Stimulated activated CD8-positive, alpha-beta memory T cell treated with anti-CD3 and anti-CD28 coated beads, Interleukin-4, amount 100 ng/mL, for 48 hours (primary cell): ENCODE results near the gene PBX3.

ENCODE experiments used
- DNase-seq: peaks from one replicate; pipeline ENCODE4 v3.0.0-alpha.2; 2020

The PBX3 gene

DNA sequence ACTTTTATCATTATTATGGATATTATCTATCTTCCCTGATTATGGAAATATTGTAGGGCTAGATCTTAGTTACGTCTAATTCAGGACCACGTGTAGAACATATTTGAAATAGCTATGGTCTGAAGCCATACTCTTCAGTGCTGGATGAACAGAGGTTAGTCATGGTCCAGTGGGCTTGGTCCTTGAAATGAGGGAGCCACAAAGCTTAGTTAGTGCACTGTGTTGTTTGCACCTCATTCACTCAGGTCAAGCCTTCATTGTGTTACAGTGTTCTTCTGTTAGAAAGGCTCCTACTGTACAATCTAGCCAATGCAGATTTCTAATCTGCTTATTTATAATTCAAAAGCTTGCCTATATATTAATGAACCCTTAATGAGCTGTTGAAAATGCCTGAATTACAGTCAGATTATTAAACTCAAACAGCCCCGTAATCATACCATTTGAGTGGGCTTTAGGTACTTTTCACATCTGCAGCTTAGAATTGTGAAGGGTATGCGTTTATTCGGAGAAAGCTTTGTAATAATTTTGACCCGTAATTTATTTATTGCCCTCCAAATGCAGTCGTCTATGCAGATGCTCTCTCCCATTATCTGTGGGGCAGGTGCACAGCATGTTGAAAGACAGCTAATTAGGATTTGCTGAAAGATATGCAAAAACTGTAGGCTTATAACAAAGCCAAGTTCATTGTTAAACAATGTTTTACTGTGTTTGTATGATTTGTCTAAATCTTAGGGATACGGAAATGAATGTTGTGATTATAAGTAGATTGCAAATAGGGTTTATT lies 164.9 kb downstream of the PBX3 start:
- no peak for DNase-seq

- DNase-seq, result no peak
These were observed 165.5 kb downstream of the PBX3 start for GRCh38 chr9:125912667-125913066.

DNA sequence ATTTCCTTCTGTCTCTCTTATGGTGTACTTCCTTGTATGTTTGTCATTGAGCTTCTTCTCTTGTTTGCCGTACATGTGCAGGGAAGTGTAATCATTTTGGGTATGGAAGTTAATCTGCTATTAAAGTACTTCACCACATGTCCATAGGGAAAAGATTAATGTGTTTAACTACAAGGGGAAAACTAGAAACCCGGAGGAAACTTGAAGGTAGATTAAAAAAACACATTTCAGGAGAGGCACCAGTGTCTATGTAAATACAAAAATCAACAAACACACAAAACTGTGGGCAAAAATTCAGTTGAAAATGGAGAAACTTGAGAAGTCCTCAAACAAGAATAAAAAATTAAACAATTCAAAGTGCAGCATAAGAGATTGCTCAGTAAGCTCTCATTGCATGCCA lies 166.4 kb downstream of the PBX3 start:
- no peak for DNase-seq

DNA sequence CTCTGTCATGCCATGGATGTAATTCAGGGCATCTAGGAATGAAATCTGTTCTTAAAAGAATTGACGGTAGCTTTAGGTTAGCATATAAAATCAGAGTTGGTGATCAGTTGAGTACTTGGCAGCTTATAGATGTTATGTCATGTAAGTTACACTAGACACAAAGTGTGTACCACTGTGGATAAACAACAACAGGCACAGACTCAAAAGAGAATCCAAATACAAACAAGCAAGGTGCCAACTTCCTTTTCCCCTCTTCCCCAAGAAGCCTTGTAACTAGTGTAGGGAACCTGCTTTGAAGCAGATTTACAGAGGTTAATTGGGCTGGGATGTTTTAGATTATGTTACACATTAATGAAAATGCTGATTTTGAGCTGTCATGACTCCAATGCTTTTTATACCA lies 167.2 kb downstream of the PBX3 start:
- no peak for DNase-seq

DNA sequence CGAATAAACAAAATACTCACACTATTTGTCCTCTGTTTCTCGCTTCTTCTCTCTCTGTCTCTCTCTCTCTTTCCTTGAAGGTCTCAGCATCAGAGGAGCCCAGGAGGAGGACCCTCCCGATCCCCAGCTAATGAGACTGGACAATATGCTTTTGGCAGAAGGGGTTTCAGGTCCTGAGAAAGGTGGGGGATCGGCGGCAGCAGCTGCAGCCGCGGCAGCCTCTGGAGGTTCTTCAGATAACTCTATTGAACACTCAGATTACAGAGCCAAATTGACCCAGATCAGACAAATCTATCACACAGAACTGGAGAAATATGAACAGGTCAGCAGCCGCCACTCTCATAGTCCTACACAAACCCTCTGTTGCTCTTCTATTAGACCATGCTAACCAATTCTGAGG lies 168.4 kb downstream of the PBX3 start:
- DNase-seq, result no peak

GRCh38 chr9:125919565-125919964 lies 172.4 kb downstream of the PBX3 start:
- no peak for DNase-seq

DNA sequence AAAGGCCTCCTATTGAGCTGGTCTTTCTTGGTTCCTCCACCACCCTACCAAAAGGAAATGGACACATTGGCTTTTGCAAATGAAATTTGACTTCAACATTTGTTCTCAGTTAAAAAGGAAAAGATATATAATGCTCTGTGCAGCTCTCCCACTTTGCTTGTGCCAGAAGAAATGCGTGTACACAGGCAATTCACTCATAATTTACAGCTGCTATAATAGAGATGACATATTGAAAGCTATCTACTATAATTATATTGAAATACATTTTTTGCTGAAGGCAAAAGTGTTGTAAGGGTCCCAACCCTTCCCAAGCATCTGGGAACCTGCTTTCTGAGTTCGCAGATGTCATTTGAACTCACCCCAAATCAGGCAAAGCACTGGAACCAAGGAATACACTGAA lies 173.2 kb downstream of the PBX3 start:
- no peak for DNase-seq

- DNase-seq, result no peak
These were observed 175.7 kb downstream of the PBX3 start for GRCh38 chr9:125922854-125923253.

DNA sequence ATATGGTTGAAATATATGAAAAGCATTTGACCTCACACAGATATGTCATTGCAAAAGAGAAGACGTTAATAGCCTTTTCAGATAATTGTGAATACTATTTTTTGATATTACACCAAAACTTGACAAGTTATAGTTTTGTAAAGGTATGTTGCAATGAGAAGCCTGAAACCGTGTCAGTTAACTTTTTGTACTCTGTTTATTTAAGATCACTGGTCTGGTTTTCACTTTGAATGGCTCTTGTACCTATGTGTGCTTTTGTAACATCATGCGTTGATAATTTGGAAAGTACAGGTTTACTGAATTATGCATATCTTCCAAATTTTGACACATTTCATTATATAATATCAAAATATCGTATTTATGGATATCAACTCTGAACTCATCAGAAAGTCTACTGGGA lies 177.2 kb downstream of the PBX3 start:
- DNase-seq, result no peak

- DNase-seq, result no peak
These were observed 179.8 kb downstream of the PBX3 start for GRCh38 chr9:125926936-125927335.

GRCh38 chr9:125929846-125930245 lies 182.7 kb downstream of the PBX3 start:
- no peak for DNase-seq

DNA sequence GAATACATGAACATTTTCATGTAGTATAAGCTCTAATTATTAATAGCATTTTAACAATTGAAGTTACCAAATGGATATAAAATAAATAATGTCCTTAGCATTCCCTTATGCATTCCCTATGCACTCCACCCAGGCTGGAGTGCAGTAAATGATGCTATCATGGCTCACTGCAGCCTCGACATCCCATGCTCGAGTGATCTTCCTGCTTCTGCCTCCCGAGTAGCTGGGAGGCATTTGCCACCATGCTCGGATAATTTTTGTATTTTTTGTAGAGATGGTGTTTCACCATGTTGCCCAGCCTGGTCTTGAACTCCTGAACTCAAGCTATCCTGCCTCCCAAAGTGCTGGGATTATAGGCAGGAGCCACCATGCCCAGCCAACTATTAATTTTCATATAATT lies 184.0 kb downstream of the PBX3 start:
- no peak for DNase-seq

- DNase-seq, result no peak
These were observed 184.8 kb downstream of the PBX3 start for GRCh38 chr9:125932012-125932411.

DNA sequence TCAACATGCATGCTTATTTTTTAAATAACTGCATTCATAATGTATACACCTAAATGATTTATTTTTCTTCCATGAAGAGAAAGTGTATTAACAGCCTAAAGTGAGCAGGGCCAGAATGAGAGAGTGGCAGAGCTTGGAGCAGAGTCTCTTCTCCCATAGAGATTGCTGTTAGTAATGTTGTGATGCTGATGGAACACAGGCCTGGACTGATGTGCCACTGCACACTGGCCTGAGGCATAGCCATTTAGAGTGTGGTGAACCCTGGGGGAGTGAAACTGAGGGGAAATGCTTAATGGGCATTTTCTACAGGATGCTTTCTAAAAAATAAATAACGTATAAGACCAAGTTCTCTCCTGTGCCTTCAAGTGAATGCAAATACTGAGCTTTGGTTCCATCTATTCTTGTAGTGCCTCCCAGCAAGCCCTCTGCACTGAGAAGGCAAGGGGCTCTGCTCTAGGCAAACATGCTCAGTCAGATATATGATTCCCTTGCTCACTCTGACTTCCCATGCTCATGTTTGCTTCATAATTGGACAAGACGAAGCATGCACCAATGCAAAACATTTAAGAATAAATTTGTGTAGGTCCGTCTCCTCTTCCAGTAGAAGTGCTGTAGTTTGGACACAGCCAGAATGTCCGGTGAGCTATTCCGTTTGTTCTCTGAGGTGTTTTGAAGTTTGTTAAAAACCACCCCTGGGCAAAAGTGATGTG lies 185.7 kb downstream of the PBX3 start:
- no peak for DNase-seq

DNA sequence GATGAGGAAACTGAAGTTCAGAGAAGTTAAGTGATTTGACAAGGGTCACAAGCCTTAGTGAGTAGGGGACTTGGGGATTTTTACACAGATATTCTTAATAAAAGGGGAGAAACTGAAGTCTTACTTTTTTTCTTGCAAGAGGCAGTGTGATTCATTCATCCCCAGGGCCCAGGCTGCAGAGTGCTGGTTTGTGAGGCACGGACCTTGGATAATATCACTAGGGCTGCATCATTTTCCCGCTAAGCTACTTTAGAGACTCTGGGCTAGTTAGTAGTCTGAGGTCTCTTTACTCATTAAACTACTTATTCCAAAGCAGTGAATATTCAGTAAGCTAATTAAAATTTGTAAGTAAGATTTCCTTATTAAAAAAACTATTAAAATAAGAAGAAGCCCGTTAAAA lies 195.0 kb downstream of the PBX3 start:
- no peak for DNase-seq

DNA sequence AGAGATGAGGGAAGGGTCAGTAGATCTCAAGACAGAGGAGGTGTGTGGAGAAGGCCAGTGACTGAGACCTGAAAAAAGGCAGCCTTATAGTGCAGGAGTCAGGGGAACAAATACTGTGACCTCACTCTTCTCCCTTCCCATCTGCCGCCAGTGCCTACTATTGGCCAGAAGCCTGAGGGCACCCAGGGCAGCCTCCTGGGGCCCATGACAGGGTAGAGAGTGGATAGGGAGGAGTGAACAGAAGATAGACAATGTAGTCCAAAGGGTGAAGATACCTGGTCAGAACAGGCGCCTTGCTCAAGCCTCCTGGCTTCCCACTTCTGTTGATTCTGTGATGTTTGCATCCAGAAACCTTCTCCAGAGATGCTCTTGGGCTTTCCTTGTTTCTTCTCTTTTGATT lies 196.7 kb downstream of the PBX3 start:
- no peak for DNase-seq

DNA sequence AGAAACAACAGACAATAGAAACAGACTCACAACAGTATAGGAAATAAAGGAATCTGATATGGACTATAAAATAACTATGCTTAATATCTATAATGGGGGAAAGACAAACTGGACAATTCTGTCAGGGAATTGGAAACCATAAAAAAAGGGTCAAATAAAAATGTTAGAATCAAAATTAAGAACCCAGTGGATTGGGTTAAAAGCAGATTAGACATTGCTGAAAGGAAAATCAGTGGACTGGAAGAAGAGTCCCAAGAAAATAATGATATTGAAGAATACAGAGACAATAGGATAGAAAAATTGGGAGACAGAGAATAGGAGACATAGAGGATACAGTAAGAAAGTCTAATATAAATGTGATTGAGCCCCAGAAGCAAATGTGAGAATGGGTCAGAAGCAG lies 199.2 kb downstream of the PBX3 start:
- no peak for DNase-seq

GRCh38 chr9:125948887-125949596 lies 201.9 kb downstream of the PBX3 start:
- no peak for DNase-seq

GRCh38 chr9:125949703-125950460 lies 202.7 kb downstream of the PBX3 start:
- DNase-seq, result no peak

- no peak for DNase-seq
These were observed 203.8 kb downstream of the PBX3 start for GRCh38 chr9:125950880-125951471.

DNA sequence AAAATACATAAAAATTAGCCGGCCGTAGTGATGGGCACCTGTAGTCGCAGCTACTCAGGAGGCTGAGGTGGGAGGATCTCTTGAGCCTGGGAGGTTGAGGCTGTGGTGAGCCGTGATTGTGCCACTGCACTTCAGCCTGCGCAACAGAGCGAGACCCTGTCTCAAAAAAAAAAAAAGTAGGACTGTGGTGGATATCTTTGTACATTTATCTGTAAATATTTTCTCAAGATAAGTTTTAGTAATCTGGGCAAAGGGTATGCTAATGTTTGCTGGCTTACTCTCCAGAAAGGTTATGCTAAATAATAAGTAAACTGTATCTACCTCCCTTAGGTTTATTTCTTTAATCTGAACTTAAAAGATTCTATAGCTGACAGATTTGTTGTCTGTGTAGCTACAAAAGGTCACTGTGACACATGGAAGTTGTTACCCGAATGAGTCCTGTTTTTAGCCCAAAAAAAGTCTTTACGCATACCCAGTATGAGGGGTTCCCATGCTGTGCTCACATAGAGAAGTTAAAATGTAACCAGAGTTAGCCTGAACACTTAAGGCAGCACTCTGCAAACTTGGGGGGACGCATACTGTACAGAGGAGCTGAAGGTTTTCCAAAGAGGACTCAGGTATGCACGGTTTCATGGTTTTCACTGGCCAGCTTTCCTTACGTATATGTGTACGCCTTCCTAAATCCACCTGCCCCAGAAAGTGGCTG lies 206.3 kb downstream of the PBX3 start:
- DNase-seq, result no peak

- no peak for DNase-seq
These were observed 208.9 kb downstream of the PBX3 start for GRCh38 chr9:125956102-125956501.
